Endodermal cell (in vitro differentiated cells): ENCODE measurements around the gene KIF18B. TPM values are rescaled to one million over a fixed set of nuclear protein-coding genes. Genes with fewer than 3 reads are reported as not detected.

ENCODE experiments used
- DNase-seq: peaks from one replicate; pipeline ENCODE4 v3.0.0-alpha.2; 2017
- H3K27ac ChIP-seq: 2 replicates; pipeline ENCODE4 v1.5.1; 2013; ENCODE audit warnings: mild to moderate bottlenecking, low read depth, low read length, moderate library complexity
- H3K27me3 ChIP-seq: 2 replicates; pipeline ENCODE4 v1.6.1; 2013; ENCODE audit warnings: mild to moderate bottlenecking, low read length, moderate library complexity; ENCODE audit not compliant: insufficient read depth, control insufficient read depth, poor library complexity, severe bottlenecking
- H3K36me3 ChIP-seq: 2 replicates; pipeline ENCODE4 v1.7.0; 2013; ENCODE audit warnings: mild to moderate bottlenecking, low read length, moderate library complexity; ENCODE audit not compliant: control insufficient read depth, insufficient read depth
- H3K4me1 ChIP-seq: one replicate; pipeline ENCODE4 v1.7.0; 2013; ENCODE audit warnings: low read length; ENCODE audit not compliant: control insufficient read depth, insufficient read depth
- H3K4me3 ChIP-seq: 2 replicates; pipeline ENCODE4 v1.5.1; 2013; ENCODE audit warnings: mild to moderate bottlenecking, low read length, moderate library complexity
- H3K9ac ChIP-seq: 2 replicates; pipeline ENCODE4 v1.6.1; 2013; ENCODE audit warnings: mild to moderate bottlenecking, low read length, moderate library complexity; ENCODE audit not compliant: poor library complexity, severe bottlenecking; ENCODE audit errors: extremely low read depth
- H3K9me3 ChIP-seq: 2 replicates; pipeline ENCODE4 v1.6.1; 2013; ENCODE audit warnings: mild to moderate bottlenecking, low read length, moderate library complexity; ENCODE audit not compliant: control insufficient read depth
- H3K27ac Mint-ChIP-seq: 2 replicates; pipeline ENCODE4 v1.8.0; 2020; ENCODE audit warnings: mixed read lengths
- H3K27me3 Mint-ChIP-seq: 2 replicates; pipeline ENCODE4 v1.8.0; 2021; ENCODE audit warnings: mild to moderate bottlenecking, mixed read lengths; ENCODE audit not compliant: insufficient read depth
- H3K36me3 Mint-ChIP-seq: 2 replicates; pipeline ENCODE4 v1.8.0; 2020; ENCODE audit warnings: low read depth, mixed read lengths
- H3K4me1 Mint-ChIP-seq: 2 replicates; pipeline ENCODE4 v1.8.0; 2020; ENCODE audit warnings: mixed read lengths
- H3K4me3 Mint-ChIP-seq: 2 replicates; pipeline ENCODE4 v1.8.0; 2020; ENCODE audit warnings: mild to moderate bottlenecking, moderate library complexity, mixed read lengths
- H3K9me3 Mint-ChIP-seq: 2 replicates; pipeline ENCODE4 v1.8.0; 2020; ENCODE audit warnings: mild to moderate bottlenecking, mixed read lengths
- WGBS, 2 experiments: methylation state at CpG; one replicate each; pipeline versions ENCODE4 v1.1.5 to v1.1.7; 2013; ENCODE audit warnings: missing lambda C conversion rate in 2 of 2, mixed read lengths in 1 of 2; ENCODE audit not compliant: insufficient coverage in 1 of 2, insufficient read length in 1 of 2; 5-methylcytosine and 5-hydroxymethylcytosine counted together
- total RNA-seq, 2 donors: library from RNA; stranded (reverse); fragmentation: NEBNext Ultra II Directional in 1 of 2; extraction: Animal tissue kit (Norgen Biotek cat#: 25700) in 1 of 2; gene quantifications; 2 replicates in 1 of 2; 3 replicates in 1 of 2; pipeline ENCODE4 v1.2.1, GENCODE V29; 2021
- TF ChIP-seq, protein P1 (sequence below): fragments of 200-600 bp; sonication (generic); conservative IDR thresholded peaks from 2 replicates; pipeline ENCODE4 v1.5.0; 2021; ENCODE audit warnings: antibody characterized with exemption, mild to moderate bottlenecking

Gene KIF18B
- total RNA-seq, 2 donors from 2014 or later, result 43.5 to 64.7 TPM

GRCh38 chr17:44904001-44904984 is 43.3 kb downstream of the KIF18B start:
- Mint-ChIP-seq H3K9me3 (no peaks in the 10 kb centered on the region), H3K27ac (no peak overlapping the region), H3K27me3 (peaks cover 10% of the 10 kb centered on the region), H3K4me3 (no peak overlapping the region), H3K36me3 (peaks cover 6% of the 10 kb centered on the region), H3K4me1 (no peaks in the 10 kb centered on the region)
- no peak for DNase-seq
- no peak overlapping the region for H3K27ac ChIP-seq
- TF ChIP-seq, protein P1, sequence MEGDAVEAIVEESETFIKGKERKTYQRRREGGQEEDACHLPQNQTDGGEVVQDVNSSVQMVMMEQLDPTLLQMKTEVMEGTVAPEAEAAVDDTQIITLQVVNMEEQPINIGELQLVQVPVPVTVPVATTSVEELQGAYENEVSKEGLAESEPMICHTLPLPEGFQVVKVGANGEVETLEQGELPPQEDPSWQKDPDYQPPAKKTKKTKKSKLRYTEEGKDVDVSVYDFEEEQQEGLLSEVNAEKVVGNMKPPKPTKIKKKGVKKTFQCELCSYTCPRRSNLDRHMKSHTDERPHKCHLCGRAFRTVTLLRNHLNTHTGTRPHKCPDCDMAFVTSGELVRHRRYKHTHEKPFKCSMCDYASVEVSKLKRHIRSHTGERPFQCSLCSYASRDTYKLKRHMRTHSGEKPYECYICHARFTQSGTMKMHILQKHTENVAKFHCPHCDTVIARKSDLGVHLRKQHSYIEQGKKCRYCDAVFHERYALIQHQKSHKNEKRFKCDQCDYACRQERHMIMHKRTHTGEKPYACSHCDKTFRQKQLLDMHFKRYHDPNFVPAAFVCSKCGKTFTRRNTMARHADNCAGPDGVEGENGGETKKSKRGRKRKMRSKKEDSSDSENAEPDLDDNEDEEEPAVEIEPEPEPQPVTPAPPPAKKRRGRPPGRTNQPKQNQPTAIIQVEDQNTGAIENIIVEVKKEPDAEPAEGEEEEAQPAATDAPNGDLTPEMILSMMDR, result no peak
- no peak overlapping the region for H3K4me3 ChIP-seq
- 94% methylated on average over 31 to 35 of the region's 35 CpGs for WGBS, 2 experiments
- no peaks in the 10 kb centered on the region for H3K27me3 ChIP-seq
- no peaks in the 10 kb centered on the region for H3K4me1 ChIP-seq
- no peaks in the 10 kb centered on the region for H3K9me3 ChIP-seq
- H3K36me3 ChIP-seq, result no peaks in the 10 kb centered on the region
- H3K9ac ChIP-seq, result no peak overlapping the region

DNA sequence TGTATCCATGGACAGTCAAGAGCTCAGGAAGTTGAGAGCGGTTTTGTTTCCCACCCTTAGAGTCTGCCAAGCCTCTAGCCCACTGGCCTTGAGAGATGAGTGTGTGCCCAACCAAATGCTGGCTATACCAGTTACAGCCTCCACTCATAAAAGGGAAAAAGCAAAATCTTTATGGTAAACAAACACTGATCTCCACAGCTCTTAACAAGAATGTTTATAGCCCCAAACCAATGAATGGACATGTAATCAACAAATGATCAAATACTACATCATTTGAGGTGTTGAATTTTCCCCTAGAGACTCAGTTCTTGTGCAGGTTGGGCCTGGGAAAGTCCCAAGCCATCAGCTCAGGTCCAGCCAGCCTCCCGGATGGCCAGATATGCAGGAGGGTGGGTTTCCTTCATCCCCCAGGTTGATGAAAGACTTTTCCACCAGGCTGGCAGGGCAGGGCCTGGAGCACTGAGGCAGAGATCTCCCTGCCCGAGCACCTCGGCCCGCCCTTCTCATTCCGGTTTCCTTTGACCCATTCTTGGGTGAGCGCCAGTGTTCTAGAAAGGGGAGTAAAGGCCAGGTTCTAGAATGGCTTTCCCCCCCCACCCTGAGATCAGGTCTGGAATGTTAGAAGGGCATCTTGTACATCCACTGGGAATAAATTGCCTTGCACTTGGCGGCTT is 44.4 kb downstream of the KIF18B start:
- H3K9me3 Mint-ChIP-seq, result no peaks in the 10 kb centered on the region
- DNase-seq, result no peak
- H3K4me3 ChIP-seq, result no peak overlapping the region
- TF ChIP-seq, protein P1, result no peak
- H3K9me3 ChIP-seq, result no peaks in the 10 kb centered on the region
- no peaks in the 10 kb centered on the region for H3K4me1 ChIP-seq
- no peak overlapping the region for H3K27ac ChIP-seq
- H3K9ac ChIP-seq, result no peak overlapping the region
- peaks cover 10% of the 10 kb centered on the region for H3K27me3 Mint-ChIP-seq
- WGBS, 2 experiments, result 93 to 96% methylated on average over 4 to 8 of the region's 8 CpGs
- H3K36me3 Mint-ChIP-seq, result peaks cover 6% of the 10 kb centered on the region
- no peak overlapping the region for H3K4me3 Mint-ChIP-seq
- no peaks in the 10 kb centered on the region for H3K27me3 ChIP-seq
- no peak overlapping the region for H3K27ac Mint-ChIP-seq
- H3K4me1 Mint-ChIP-seq, result peaks cover 6% of the 10 kb centered on the region
- no peaks in the 10 kb centered on the region for H3K36me3 ChIP-seq

GRCh38 chr17:44902135-44902760 is 45.3 kb downstream of the KIF18B start:
- Histone ChIP-seq H3K27ac (no peak overlapping the region), H3K27me3 (no peaks in the 10 kb centered on the region), H3K36me3 (no peaks in the 10 kb centered on the region), H3K4me3 (no peak overlapping the region), H3K4me1 (no peaks in the 10 kb centered on the region), H3K9me3 (no peaks in the 10 kb centered on the region), H3K9ac (no peak overlapping the region)
- TF ChIP-seq, protein P1, result no peak
- H3K9me3 Mint-ChIP-seq, result no peaks in the 10 kb centered on the region
- H3K27ac Mint-ChIP-seq, result no peak overlapping the region
- H3K36me3 Mint-ChIP-seq, result peaks cover 6% of the 10 kb centered on the region
- H3K27me3 Mint-ChIP-seq, result peaks cover 6% of the 10 kb centered on the region
- H3K4me1 Mint-ChIP-seq, result peaks cover 6% of the 10 kb centered on the region
- no peak overlapping the region for H3K4me3 Mint-ChIP-seq
- DNase-seq, result no peak
- 91 to 96% methylated on average over 4 to 17 of the region's 17 CpGs for WGBS, 2 experiments
